ENCODE data around the gene SLC39A9. TPM values are rescaled to one million over a fixed set of nuclear protein-coding genes. Genes with fewer than 3 reads are reported as not detected.

The SLC39A9 gene
- polyA plus RNA-seq, 2 of the 4 experiments (the other 2 are of a cell fraction): 41.7 to 116 TPM

- POLR2A ChIA-PET: no interaction called here
Observed at GRCh38 chr14:69363055-69363454, 35.4 kb upstream of the SLC39A9 start.

GRCh38 chr14:69363964-69364363 lies 34.5 kb upstream of the SLC39A9 start:
- DNase-seq (ENCODE audit: low read depth in 1 of 2, low spot score in 1 of 2) (no peak), FAIRE-seq (no peak), ATAC-seq (no peak)
- TF ChIP-seq, protein P1, sequence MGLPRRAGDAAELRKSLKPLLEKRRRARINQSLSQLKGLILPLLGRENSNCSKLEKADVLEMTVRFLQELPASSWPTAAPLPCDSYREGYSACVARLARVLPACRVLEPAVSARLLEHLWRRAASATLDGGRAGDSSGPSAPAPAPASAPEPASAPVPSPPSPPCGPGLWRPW (IDR thresholded peaks at IDR 0.05): no peak
- no peak for TF ChIP-seq CHD2 (IDR thresholded peaks at IDR 0.05; ENCODE audit: low read length, partially characterized antibody)
- no peak for TF ChIP-seq TFCP2L1 (CRISPR knock-in tag; IDR thresholded peaks at IDR 0.05)
- no peak for TF ChIP-seq HOXA7 (CRISPR knock-in tag; IDR thresholded peaks at IDR 0.05)
- no peak for TF ChIP-seq JUNB (IDR thresholded peaks at IDR 0.05)
- CTCF ChIA-PET: interaction anchor here (1.0 to 3.4 kb wide), 3 partner anchors 15 to 122 kb away, joined by 3 to 15 read pairs (median 6); no protein-coding TSS in a partner anchor
- POLR2A ChIA-PET: no interaction called here
- Histone ChIP-seq H3K4me2 (no peak overlapping the region), H3K4me3 (no peak overlapping the region), H3K27ac (no peak overlapping the region), H3K9me3 (no peaks in the 10 kb centered on the region), H3K4me1 (no peaks in the 10 kb centered on the region)
- 81% methylated on average over 4 of the region's 4 CpGs for WGBS (ENCODE audit: missing lambda C conversion rate)

More at GRCh38 chr14:69363055-69363454, 35.4 kb upstream of the SLC39A9 start:
- Histone ChIP-seq H3K4me3 (no peak overlapping the region), H3K4me2 (no peak overlapping the region), H3K9me3 (no peaks in the 10 kb centered on the region), H3K4me1 (no peaks in the 10 kb centered on the region), H3K27ac (no peak overlapping the region)
- TF ChIP-seq PBX3 (IDR thresholded peaks at IDR 0.05): no peak
- no peak for TF ChIP-seq CBX2 (IDR thresholded peaks at IDR 0.05; ENCODE audit: borderline replicate concordance, low read depth)
- TF ChIP-seq SMC3 (IDR thresholded peaks at IDR 0.05): no peak
- TF ChIP-seq RAD21 (conservative IDR thresholded peaks at IDR 0.05 in 1 of 2, IDR thresholded peaks at IDR 0.05 in 1 of 2): peak; percentile 23 to 54; a peak in 3 of 5 replicates
- no peak for TF ChIP-seq MYC (IDR thresholded peaks at IDR 0.05; ENCODE audit: borderline replicate concordance, low read length)
- 80% methylated on average over 9 of the region's 9 CpGs for WGBS (ENCODE audit: missing lambda C conversion rate)
- ATAC-seq (peak; percentile 37 to 68; a peak in 3 of 6 replicates), DNase-seq (ENCODE audit: low read depth in 1 of 2, low spot score in 1 of 2) (peak in 1 of 2 experiments; percentile 14), FAIRE-seq (no peak)
- CTCF ChIA-PET: interaction anchor here (1.0 to 3.4 kb wide), 6 partner anchors 12 to 121 kb away, joined by 3 to 15 read pairs (median 4); partner anchors contain the start of genes ERH and SLC39A9

DNA sequence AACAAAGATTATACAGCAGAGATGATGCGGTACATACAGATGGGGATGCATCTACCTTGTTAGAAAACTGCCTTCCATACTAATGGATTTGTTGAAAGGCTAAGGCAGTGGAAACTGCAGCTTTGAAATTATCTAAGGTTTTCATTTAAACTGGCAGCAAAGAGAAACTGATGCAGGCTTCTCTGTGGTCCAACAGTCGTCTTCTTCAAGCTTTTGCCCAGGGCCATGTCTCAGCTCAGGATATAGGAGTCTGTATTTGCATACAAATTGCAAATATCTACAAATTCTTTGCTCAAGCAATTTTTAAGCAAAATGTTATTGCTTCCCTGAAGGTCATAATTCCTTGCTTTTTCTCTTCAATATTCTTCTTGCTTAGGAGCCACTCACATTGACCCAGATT lies 34.1 kb upstream of the SLC39A9 start:
- H3K27ac ChIP-seq: no peak overlapping the region
- H3K4me1 ChIP-seq: no peaks in the 10 kb centered on the region
- H3K4me3 ChIP-seq: no peak overlapping the region
- DNase-seq (ENCODE audit: low read depth in 1 of 2, low spot score in 1 of 2) (no peak), ATAC-seq (no peak), FAIRE-seq (no peak)
- WGBS (ENCODE audit: missing lambda C conversion rate): 65% methylated on average over 2 of the region's 2 CpGs
- H3K9me3 ChIP-seq: no peaks in the 10 kb centered on the region
- TF ChIP-seq CBX8 (IDR thresholded peaks at IDR 0.05): no peak
- TF ChIP-seq SMC3 (IDR thresholded peaks at IDR 0.05): no peak
- no peak for TF ChIP-seq MAX (IDR thresholded peaks at IDR 0.05)
- TF ChIP-seq HDAC2 (IDR thresholded peaks at IDR 0.05): no peak
- TF ChIP-seq, protein P2, sequence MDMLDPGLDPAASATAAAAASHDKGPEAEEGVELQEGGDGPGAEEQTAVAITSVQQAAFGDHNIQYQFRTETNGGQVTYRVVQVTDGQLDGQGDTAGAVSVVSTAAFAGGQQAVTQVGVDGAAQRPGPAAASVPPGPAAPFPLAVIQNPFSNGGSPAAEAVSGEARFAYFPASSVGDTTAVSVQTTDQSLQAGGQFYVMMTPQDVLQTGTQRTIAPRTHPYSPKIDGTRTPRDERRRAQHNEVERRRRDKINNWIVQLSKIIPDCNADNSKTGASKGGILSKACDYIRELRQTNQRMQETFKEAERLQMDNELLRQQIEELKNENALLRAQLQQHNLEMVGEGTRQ (IDR thresholded peaks at IDR 0.05): no peak
- TF ChIP-seq BHLHE40 (IDR thresholded peaks at IDR 0.05; ENCODE audit: low read depth, low read length): no peak
- no peak for TF ChIP-seq FOXS1 (CRISPR knock-in tag; IDR thresholded peaks at IDR 0.05)
- TF ChIP-seq EHF (CRISPR knock-in tag; IDR thresholded peaks at IDR 0.05): no peak
- no peak for TF ChIP-seq EHMT2 (IDR thresholded peaks at IDR 0.05; ENCODE audit: low read depth)
- TF ChIP-seq, protein P3, sequence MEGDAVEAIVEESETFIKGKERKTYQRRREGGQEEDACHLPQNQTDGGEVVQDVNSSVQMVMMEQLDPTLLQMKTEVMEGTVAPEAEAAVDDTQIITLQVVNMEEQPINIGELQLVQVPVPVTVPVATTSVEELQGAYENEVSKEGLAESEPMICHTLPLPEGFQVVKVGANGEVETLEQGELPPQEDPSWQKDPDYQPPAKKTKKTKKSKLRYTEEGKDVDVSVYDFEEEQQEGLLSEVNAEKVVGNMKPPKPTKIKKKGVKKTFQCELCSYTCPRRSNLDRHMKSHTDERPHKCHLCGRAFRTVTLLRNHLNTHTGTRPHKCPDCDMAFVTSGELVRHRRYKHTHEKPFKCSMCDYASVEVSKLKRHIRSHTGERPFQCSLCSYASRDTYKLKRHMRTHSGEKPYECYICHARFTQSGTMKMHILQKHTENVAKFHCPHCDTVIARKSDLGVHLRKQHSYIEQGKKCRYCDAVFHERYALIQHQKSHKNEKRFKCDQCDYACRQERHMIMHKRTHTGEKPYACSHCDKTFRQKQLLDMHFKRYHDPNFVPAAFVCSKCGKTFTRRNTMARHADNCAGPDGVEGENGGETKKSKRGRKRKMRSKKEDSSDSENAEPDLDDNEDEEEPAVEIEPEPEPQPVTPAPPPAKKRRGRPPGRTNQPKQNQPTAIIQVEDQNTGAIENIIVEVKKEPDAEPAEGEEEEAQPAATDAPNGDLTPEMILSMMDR (IDR thresholded peaks at IDR 0.05): no peak
- no peak for TF ChIP-seq PHF8 (IDR thresholded peaks at IDR 0.05; ENCODE audit: borderline replicate concordance, low read depth)
- no peak for TF ChIP-seq FOSB (CRISPR knock-in tag; IDR thresholded peaks at IDR 0.05)
- no peak for TF ChIP-seq RARB (CRISPR knock-in tag; IDR thresholded peaks at IDR 0.05)
- no peak for TF ChIP-seq ATOH8 (CRISPR knock-in tag; IDR thresholded peaks at IDR 0.05; ENCODE audit: low read depth)
- no peak for TF ChIP-seq CHD2 (IDR thresholded peaks at IDR 0.05; ENCODE audit: low read length, partially characterized antibody)
- TF ChIP-seq, protein P4, sequence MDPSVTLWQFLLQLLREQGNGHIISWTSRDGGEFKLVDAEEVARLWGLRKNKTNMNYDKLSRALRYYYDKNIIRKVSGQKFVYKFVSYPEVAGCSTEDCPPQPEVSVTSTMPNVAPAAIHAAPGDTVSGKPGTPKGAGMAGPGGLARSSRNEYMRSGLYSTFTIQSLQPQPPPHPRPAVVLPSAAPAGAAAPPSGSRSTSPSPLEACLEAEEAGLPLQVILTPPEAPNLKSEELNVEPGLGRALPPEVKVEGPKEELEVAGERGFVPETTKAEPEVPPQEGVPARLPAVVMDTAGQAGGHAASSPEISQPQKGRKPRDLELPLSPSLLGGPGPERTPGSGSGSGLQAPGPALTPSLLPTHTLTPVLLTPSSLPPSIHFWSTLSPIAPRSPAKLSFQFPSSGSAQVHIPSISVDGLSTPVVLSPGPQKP (IDR thresholded peaks at IDR 0.05; ENCODE audit: low read depth, low read length): no peak
- TF ChIP-seq RFX5 (IDR thresholded peaks at IDR 0.05): no peak
- no peak overlapping the region for H3K4me2 ChIP-seq
- ChIA-PET POLR2A (no interaction called here), CTCF (interaction anchor here (0.9 to 1.4 kb wide), 3 partner anchors 13 to 108 kb away, joined by 3 read pairs; no protein-coding TSS in a partner anchor)
